NCI-H748 (cell line): ENCODE results near the gene PCDHB14.
A peak's percentile ranks its signal among the peaks of the same experiment; 100 is the strongest.

Experiments used
- DNase-seq: peaks from one replicate; lab custom pipeline; 2025; ENCODE audit not compliant: unreplicated experiment; lab: John Stamatoyannopoulos, UW

Gene PCDHB14

GRCh38 chr5:141269195-141269594, 46.1 kb downstream of the PCDHB14 start:
- DNase-seq, result no peak

GRCh38 chr5:141272906-141273305, 49.8 kb downstream of the PCDHB14 start:
- DNase-seq, result peak; percentile 9
